ENCODE measurements around the gene PRICKLE4.

Gene PRICKLE4

DNA sequence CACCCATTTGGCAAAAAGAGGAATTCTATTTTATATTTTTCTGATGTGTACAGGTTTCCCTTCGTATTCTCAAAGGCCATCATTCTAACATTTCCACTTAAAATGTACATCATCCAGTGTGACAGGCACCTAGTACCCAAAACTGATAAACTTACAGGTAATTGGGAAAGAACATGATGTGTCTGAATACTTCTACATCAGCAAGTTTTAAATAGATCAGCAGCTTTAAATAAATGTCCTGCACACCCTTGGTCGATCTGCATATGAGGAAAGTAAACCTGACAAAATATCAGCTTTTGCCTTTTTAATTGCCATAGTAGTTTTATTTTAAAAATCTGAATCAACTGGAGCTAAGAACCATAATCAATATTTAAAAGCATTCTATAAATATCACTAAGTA, 33.4 kb downstream of the PRICKLE4 start:
- Histone ChIP-seq H3K4me3 (ENCODE audit: low read length) (no peak overlapping the region), H3K27me3 (replicated peaks; ENCODE audit: insufficient read depth, low read length) (no peaks in the 10 kb centered on the region), H3K4me2 (ENCODE audit: low read depth, low read length) (no peak overlapping the region), H3K9me3 (replicated peaks; ENCODE audit: insufficient read depth, low read length) (no peaks in the 10 kb centered on the region), H3K9ac (ENCODE audit: low read length) (no peak overlapping the region), H3F3A (ENCODE audit: insufficient read depth, low read length) (peaks cover 5% of the 10 kb centered on the region; the same call in 1 of the 2 replicates), H3K36me3 (replicated peaks; ENCODE audit: insufficient read depth, low read length) (no peaks in the 10 kb centered on the region), H3K79me2 (ENCODE audit: low read length) (no peaks in the 10 kb centered on the region), H4K20me1 (ENCODE audit: insufficient read depth, low read length) (0 out of 2 replicates have a peak, but pooled peaks cover 5% of the 10 kb centered on the region), H3K4me1 (ENCODE audit: low read length) (peaks cover 9% of the 10 kb centered on the region), H3K9me2 (replicated peaks; ENCODE audit: insufficient read depth, low read length) (no peaks in the 10 kb centered on the region), H2AFZ (ENCODE audit: low read length) (no peak overlapping the region), H3K27ac (ENCODE audit: low read length) (no peak overlapping the region)
- TF ChIP-seq, protein P1, sequence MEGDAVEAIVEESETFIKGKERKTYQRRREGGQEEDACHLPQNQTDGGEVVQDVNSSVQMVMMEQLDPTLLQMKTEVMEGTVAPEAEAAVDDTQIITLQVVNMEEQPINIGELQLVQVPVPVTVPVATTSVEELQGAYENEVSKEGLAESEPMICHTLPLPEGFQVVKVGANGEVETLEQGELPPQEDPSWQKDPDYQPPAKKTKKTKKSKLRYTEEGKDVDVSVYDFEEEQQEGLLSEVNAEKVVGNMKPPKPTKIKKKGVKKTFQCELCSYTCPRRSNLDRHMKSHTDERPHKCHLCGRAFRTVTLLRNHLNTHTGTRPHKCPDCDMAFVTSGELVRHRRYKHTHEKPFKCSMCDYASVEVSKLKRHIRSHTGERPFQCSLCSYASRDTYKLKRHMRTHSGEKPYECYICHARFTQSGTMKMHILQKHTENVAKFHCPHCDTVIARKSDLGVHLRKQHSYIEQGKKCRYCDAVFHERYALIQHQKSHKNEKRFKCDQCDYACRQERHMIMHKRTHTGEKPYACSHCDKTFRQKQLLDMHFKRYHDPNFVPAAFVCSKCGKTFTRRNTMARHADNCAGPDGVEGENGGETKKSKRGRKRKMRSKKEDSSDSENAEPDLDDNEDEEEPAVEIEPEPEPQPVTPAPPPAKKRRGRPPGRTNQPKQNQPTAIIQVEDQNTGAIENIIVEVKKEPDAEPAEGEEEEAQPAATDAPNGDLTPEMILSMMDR (IDR thresholded peaks at IDR 0.05; ENCODE audit: low read length) = no peak
- no peak for TF ChIP-seq EZH2 (optimal IDR thresholded peaks at IDR 0.05; ENCODE audit: low read depth, low read length)
- no peak for TF ChIP-seq EZH2phosphoT487 (IDR thresholded peaks at IDR 0.05; ENCODE audit: low read length)
- no peak for DNase-seq

DNA sequence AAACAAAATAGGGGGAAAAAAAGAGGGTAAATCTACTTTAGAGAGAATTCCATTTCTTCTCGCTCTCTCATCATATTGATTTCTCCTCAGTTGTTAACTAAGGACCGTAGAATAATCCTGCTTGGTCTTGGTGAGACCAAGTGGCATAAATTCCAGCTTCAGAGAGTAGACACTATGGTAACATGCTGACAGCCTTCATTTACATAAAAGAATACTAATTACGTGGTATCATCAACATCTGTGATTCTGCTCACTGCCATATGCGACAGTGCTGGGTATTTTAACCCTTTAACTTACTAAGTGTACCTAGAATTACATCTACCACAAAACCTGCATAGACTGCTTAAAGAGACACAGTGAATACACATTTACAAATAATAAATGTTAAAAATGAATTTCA, 34.0 kb downstream of the PRICKLE4 start:
- DNase-seq = no peak
- no peak overlapping the region for H3K27ac ChIP-seq (ENCODE audit: low read length)
- peaks cover 5% of the 10 kb centered on the region; the same call in 1 of the 2 replicates for H3F3A ChIP-seq (ENCODE audit: insufficient read depth, low read length)
- TF ChIP-seq, protein P1 (IDR thresholded peaks at IDR 0.05; ENCODE audit: low read length) = no peak
- TF ChIP-seq EZH2 (optimal IDR thresholded peaks at IDR 0.05; ENCODE audit: low read depth, low read length) (no peak), EZH2phosphoT487 (IDR thresholded peaks at IDR 0.05; ENCODE audit: low read length) (no peak)
- H3K9me2 ChIP-seq (replicated peaks; ENCODE audit: insufficient read depth, low read length) = no peaks in the 10 kb centered on the region
- no peak overlapping the region for H3K9ac ChIP-seq (ENCODE audit: low read length)
- H4K20me1 ChIP-seq (ENCODE audit: insufficient read depth, low read length) = 0 out of 2 replicates have a peak, but pooled peaks cover 5% of the 10 kb centered on the region
- H3K9me3 ChIP-seq (replicated peaks; ENCODE audit: insufficient read depth, low read length) = no peaks in the 10 kb centered on the region
- H3K4me3 ChIP-seq (ENCODE audit: low read length) = no peak overlapping the region
- no peaks in the 10 kb centered on the region for H3K36me3 ChIP-seq (replicated peaks; ENCODE audit: insufficient read depth, low read length)
- H3K4me1 ChIP-seq (ENCODE audit: low read length) = peaks cover 9% of the 10 kb centered on the region
- no peaks in the 10 kb centered on the region for H3K79me2 ChIP-seq (ENCODE audit: low read length)
- H3K4me2 ChIP-seq (ENCODE audit: low read depth, low read length) = no peak overlapping the region
- no peaks in the 10 kb centered on the region for H3K27me3 ChIP-seq (replicated peaks; ENCODE audit: insufficient read depth, low read length)
- H2AFZ ChIP-seq (ENCODE audit: low read length) = no peak overlapping the region

- Histone ChIP-seq H3K4me3 (ENCODE audit: low read length) (no peak overlapping the region), H3F3A (ENCODE audit: insufficient read depth, low read length) (peaks cover 5% of the 10 kb centered on the region; the same call in 1 of the 2 replicates), H3K27ac (ENCODE audit: low read length) (no peak overlapping the region), H3K9me2 (replicated peaks; ENCODE audit: insufficient read depth, low read length) (no peaks in the 10 kb centered on the region), H3K9ac (ENCODE audit: low read length) (no peak overlapping the region), H3K79me2 (ENCODE audit: low read length) (no peaks in the 10 kb centered on the region), H3K27me3 (replicated peaks; ENCODE audit: insufficient read depth, low read length) (no peaks in the 10 kb centered on the region), H3K4me1 (ENCODE audit: low read length) (peaks cover 9% of the 10 kb centered on the region), H3K4me2 (ENCODE audit: low read depth, low read length) (no peak overlapping the region), H3K9me3 (replicated peaks; ENCODE audit: insufficient read depth, low read length) (no peaks in the 10 kb centered on the region), H2AFZ (ENCODE audit: low read length) (no peak overlapping the region), H3K36me3 (replicated peaks; ENCODE audit: insufficient read depth, low read length) (no peaks in the 10 kb centered on the region), H4K20me1 (ENCODE audit: insufficient read depth, low read length) (0 out of 2 replicates have a peak, but pooled peaks cover 5% of the 10 kb centered on the region)
- no peak for TF ChIP-seq EZH2phosphoT487 (IDR thresholded peaks at IDR 0.05; ENCODE audit: low read length)
- no peak for TF ChIP-seq EZH2 (optimal IDR thresholded peaks at IDR 0.05; ENCODE audit: low read depth, low read length)
- TF ChIP-seq, protein P1 (IDR thresholded peaks at IDR 0.05; ENCODE audit: low read length) = no peak
- no peak for DNase-seq
These were observed 35.0 kb downstream of the PRICKLE4 start for GRCh38 chr6:41815587-41815986.
